ENCODE measurements around the gene ERC2.

ERC2 gene

GRCh38 chr3:55690177-55690576 is 778.1 kb downstream of the ERC2 start:
- no peak for DNase-seq

GRCh38 chr3:55688154-55688553 is 780.1 kb downstream of the ERC2 start:
- DNase-seq, result no peak

- no peak for DNase-seq
Measured at GRCh38 chr3:55687526-55687925, 780.7 kb downstream of the ERC2 start.

DNA sequence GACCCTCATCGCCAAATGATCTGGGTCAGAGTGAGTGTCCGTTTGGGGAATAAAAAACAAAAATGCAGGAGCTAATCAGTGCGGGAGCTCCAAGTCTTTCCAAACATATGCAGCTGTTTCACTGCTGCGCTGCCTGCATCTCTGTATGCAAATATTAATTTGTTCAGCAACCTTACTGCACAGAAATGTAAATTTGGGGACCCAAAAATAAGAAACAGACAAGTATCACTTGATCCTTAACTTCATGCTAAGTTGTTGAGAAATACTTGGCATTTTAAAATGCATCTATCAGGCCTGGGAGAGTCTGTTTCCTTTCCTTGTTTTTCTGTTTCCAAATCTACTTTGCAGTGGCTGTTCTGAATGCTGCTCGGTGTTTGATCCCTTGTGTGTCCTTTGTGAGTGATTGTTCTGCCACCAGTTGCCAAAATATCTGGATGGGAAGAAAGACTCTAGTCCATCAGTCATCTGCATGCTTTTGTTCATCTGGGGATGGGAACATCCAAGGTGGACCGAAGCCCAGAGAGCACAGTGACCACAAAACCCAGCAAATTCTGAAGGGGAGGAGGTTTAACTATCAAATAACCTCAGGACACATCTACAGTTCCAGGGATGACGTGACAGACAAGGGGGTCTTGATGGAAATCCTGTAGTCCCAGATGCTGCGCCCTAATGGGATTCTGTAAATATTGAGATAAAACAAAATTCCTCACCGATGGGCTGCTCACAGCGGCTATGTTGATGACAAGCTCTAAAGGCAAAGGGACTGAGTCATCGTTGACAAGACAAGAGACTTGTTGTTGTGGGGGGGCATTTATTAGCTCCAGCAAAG is 781.6 kb downstream of the ERC2 start:
- no peak for DNase-seq

GRCh38 chr3:55683666-55684270 is 784.5 kb downstream of the ERC2 start:
- DNase-seq, result no peak

DNA sequence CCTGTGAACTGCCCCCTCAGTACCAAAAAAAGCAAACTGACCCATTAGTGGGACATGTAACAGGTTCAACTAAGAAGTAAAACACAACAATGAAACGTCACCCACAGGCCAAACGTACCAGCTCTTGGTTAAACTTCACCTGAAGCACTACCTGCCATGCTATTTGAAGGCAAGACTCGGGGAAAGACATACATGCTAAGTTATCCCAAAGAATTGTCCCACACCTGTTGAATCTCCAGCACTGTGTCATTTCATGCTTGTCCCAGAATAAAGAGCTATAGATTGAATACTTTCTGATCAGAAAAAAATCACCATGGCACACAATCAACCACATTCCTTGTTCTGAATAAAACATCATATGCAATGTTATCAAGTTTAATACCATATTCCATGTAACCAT is 785.8 kb downstream of the ERC2 start:
- no peak for DNase-seq

DNA sequence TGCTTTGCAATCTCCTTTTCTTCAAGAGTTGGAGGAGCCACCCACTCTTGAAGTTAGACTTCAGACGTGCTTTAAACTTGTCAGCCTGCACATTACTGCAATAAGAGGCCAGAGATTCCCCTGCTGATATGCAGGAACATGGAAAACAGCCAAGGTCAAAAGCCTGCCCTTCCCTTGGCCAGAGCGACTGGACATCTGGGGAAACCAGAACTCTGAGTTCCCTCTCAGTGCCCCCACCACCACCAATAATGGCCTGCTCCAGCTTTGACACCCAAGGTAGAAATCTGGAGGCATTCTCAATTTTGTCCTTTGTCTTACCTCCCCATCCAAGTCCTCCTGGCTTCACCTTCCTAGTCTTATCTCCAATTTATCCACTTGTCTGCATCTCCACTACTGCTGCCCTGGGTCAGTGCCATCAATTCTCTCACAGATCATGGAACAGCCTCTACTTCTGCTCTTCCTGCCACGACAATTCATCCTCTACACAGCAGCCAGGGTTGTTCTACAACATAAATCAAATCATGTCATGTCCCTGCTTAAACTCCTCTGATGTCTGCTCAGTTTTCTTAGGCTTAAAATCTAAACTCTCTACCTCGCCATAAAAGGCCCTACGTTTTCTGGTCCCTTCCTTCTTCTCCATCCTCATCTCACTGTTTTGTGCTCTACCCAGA is 789.6 kb downstream of the ERC2 start:
- DNase-seq, result no peak

- no peak for DNase-seq
Measured at GRCh38 chr3:55676643-55677042, 791.6 kb downstream of the ERC2 start.

DNA sequence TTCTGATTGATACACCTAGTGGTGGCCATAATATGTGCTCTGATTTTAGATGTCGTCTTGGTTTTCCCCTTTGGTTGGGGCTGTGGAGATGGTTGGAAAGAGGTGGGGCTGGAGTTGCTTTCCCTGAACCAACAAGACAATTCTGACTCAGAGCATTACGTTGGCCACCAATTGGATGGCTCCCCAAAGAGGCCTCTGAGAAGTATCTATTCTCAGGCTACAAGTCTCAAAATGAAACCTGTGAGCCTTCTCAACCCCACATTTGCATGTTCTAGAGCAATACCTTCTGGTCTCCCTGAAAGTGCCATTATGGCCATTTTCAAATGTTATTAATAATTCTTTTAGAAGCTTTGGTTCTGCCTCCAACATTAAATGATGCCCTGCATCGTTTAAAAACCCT is 792.8 kb downstream of the ERC2 start:
- DNase-seq, result no peak

DNA sequence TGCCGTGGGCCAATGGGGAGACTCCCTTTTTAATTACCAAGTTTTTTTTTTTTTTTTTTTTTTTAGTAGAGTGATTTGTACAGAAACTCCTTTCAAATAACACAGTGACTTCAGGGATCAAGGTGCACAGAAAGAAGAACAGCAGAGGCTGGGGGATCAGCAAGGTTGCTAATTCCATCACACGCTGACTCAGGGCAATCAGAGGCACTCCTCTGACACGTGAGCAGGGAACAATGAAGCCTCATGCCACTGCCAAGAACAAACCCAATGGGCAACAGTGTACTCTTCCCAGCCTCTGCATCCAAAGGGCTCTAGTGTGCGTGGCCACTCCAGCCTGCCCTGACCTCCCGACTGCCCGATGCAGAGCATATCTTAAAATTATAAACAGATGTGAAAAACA is 794.5 kb downstream of the ERC2 start:
- no peak for DNase-seq

DNA sequence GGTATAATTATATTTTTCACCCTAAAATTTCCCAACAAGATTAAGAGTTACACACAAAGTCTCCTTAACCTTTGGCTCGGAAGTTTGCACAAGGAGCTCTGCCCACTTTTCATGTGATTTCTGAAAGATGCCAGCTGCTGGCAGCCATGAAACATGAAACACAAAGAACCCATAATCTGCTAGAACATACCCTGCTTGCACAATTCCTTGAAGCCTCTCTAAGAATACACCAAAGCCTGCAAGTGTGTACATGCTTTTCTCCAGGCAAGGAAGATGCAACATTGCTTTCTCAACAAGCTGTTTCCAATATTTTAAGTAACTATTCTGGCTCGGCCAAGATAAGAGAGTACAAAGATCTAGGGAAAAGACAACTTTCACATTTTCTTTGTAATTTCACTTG is 799.1 kb downstream of the ERC2 start:
- DNase-seq, result no peak

GRCh38 chr3:55668359-55668758 is 799.9 kb downstream of the ERC2 start:
- no peak for DNase-seq

GRCh38 chr3:55664387-55664786 is 803.9 kb downstream of the ERC2 start:
- no peak for DNase-seq

GRCh38 chr3:55662683-55663082 is 805.6 kb downstream of the ERC2 start:
- DNase-seq, result no peak

- DNase-seq, result no peak
Measured at GRCh38 chr3:55661571-55661970, 806.7 kb downstream of the ERC2 start.

GRCh38 chr3:55661141-55661540 is 807.1 kb downstream of the ERC2 start:
- no peak for DNase-seq

- no peak for DNase-seq
Measured at GRCh38 chr3:55660642-55661041, 807.6 kb downstream of the ERC2 start.

- DNase-seq, result no peak
Measured at GRCh38 chr3:55659701-55660100, 808.6 kb downstream of the ERC2 start.

- DNase-seq, result peak; percentile 10
Measured at GRCh38 chr3:55658690-55659562, 809.3 kb downstream of the ERC2 start.

DNA sequence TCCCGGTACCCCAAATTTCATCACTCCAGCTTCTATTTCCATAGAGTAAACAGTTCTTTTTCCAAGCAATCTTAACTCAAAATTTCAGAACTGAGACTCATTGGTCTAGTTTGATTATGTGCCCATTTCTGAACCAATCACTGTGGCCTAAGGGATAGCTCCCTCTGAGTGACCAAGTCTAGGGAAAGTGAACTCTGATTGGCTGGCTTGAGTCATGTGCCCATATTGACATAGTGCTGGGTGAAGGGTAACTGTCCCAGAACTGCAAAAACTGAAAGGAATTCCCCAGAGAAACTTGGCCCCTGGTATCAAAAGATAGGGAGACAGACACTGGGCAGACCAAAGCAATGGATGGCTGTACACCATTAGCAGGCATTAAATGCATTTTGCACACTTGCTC is 810.0 kb downstream of the ERC2 start:
- no peak for DNase-seq

DNA sequence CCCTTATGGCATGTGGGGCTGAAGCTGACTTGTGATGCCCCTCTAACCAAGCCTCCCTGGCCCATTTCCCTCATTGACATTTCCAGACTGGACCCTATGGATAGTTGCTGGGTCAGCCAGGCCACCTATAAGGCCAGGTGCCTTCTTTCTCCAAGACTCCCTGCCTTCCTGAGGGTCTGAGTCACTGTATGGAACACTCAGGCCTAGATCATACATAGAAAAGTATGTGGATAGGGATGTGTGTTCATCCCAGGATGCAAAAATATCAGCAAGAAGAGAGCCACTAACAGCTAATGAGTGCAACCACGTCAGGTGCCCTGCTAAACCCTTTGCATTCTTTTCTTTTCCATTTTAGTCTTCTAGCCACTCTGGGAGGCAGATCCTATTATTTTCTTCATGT is 812.7 kb downstream of the ERC2 start:
- no peak for DNase-seq

- DNase-seq, result no peak
Measured at GRCh38 chr3:55654123-55654760, 814.0 kb downstream of the ERC2 start.

- DNase-seq, result no peak
Measured at GRCh38 chr3:55651011-55651410, 817.3 kb downstream of the ERC2 start.
